HL-60 (cell line): Measurements from ENCODE around the gene MMRN2.
"Not testable (repeated sequence)": the region's sequence is repeated elsewhere in the genome, so short reads cannot be mapped to it uniquely, and the experiment has no call there.

Source experiments
- GABPA ChIP-seq: IDR thresholded peaks from 2 replicates; pipeline ENCODE4 v1.6.1; 2012; ENCODE audit warnings: low read depth
- POLR2AphosphoS5 ChIP-seq: IDR thresholded peaks from 2 replicates; pipeline ENCODE4 v1.6.1; 2012; ENCODE audit warnings: low read depth
- SPI1 ChIP-seq: IDR thresholded peaks from 2 replicates; pipeline ENCODE4 v1.6.1; 2012; ENCODE audit warnings: low read depth, mild to moderate bottlenecking, borderline replicate concordance
- TF ChIP-seq, protein P1 (sequence below): IDR thresholded peaks from one replicate; pipeline ENCODE4 v1.5.1; 2011; ENCODE audit warnings: low read length, control low read depth, inconsistent platforms; ENCODE audit not compliant: insufficient read depth

DNA sequence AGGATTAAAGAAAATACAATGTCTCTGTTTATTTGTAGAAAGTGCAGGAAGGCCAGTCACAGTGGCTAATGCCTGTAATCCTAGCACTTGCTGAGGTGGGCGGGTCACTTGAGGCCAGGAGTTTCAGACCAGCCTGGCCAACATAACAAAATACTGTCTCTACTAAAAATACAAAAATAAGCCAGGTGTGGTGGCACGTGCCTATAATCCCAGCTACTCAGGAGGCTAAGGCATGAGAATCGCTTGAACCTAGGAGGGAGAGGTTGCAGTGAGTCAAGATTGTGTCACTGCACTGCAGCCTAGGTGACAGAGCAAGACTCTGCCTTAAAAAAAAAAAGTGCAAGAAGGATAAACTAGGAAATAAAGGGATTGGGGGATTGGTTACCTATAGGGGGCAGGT is 21.0 kb upstream of the MMRN2 start:
- TF ChIP-seq, protein P1, sequence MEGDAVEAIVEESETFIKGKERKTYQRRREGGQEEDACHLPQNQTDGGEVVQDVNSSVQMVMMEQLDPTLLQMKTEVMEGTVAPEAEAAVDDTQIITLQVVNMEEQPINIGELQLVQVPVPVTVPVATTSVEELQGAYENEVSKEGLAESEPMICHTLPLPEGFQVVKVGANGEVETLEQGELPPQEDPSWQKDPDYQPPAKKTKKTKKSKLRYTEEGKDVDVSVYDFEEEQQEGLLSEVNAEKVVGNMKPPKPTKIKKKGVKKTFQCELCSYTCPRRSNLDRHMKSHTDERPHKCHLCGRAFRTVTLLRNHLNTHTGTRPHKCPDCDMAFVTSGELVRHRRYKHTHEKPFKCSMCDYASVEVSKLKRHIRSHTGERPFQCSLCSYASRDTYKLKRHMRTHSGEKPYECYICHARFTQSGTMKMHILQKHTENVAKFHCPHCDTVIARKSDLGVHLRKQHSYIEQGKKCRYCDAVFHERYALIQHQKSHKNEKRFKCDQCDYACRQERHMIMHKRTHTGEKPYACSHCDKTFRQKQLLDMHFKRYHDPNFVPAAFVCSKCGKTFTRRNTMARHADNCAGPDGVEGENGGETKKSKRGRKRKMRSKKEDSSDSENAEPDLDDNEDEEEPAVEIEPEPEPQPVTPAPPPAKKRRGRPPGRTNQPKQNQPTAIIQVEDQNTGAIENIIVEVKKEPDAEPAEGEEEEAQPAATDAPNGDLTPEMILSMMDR = not testable (repeated sequence)
- not testable (repeated sequence) for TF ChIP-seq POLR2AphosphoS5, GABPA, SPI1
